ENCODE data around the gene TIGD3. TPM values are rescaled to one million over a fixed set of nuclear protein-coding genes. Genes with fewer than 3 reads are reported as not detected.

TIGD3 gene
- total and polyA plus RNA-seq, 11 donors, result 0.19 to 0.91 (median 0.42) TPM; not detected in 2

DNA sequence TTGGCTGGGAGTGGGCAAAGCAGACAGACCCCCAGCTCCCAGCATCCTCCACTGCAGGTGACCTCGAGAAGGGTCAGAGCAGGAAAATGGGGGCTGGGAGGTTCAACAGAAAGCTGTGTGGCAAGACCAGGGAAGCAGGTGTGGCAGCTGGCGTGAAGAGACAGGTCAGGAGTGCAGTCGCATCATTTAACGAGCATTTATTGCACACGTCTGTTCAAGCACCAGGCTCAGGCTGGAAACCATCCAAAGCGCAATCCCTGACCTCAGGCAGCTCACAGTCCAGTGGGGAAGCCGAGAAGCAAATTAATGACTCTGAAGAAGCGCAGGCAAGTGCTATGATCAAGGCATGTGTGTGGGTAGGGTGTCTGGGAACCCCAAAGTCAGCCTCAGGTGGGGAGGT, 20.5 kb downstream of the TIGD3 start:
- Histone ChIP-seq H3K27me3 (no peaks in the 10 kb centered on the region), H3K27ac (no peak overlapping the region), H3K4me3 (no peak overlapping the region), H3K36me3 (no peaks in the 10 kb centered on the region), H3K9me3 (no peaks in the 10 kb centered on the region), H3K4me1 (peaks cover 0 to 33% (median 19%) of the 10 kb centered on the region in 12 donors)
- TF ChIP-seq CTCF (IDR thresholded peaks at IDR 0.05), result no peak
- TF ChIP-seq POLR2A (IDR thresholded peaks at IDR 0.05), result no peak
- intact Hi-C loops (cut with DNase I), result loop anchor here in 5 of 10 donors (5.0 to 10.0 kb wide), 4 partner anchors 92 to 220 kb away; partner anchors contain the start of gene KCNK7 (in 1 of the 5)
- DNase-seq (no peak), ATAC-seq (no peak)
- WGBS, 4 donors, result 90 to 94% (median 91%) methylated on average over 8 of the region's 8 CpGs

- no peak overlapping the region for H3K27ac ChIP-seq
- H3K27me3 ChIP-seq, result no peaks in the 10 kb centered on the region
- no peak overlapping the region for H3K4me3 ChIP-seq
- intact Hi-C loops (cut with DNase I), result loop anchor here in 5 of 10 donors (5.0 to 10.0 kb wide), 4 partner anchors 91 to 219 kb away; partner anchors contain the start of gene KCNK7 (in 1 of the 5)
- H3K36me3 ChIP-seq, result no peaks in the 10 kb centered on the region
- WGBS, 4 donors, result 81 to 92% (median 87%) methylated on average over 9 to 16 of the region's 16 CpGs
- ATAC-seq (no peak), DNase-seq (no peak)
- TF ChIP-seq CTCF (IDR thresholded peaks at IDR 0.05) (no peak), POLR2A (IDR thresholded peaks at IDR 0.05) (no peak)
- H3K9me3 ChIP-seq, result no peaks in the 10 kb centered on the region
- H3K4me1 ChIP-seq, result peaks cover 0 to 34% (median 18%) of the 10 kb centered on the region in 12 donors
Measured at GRCh38 chr11:65376138-65376713, 21.7 kb downstream of the TIGD3 start.

- ATAC-seq, result peak in 1 of 4 donors; percentile 3
- Histone ChIP-seq H3K9me3 (no peaks in the 10 kb centered on the region), H3K4me1 (peaks cover 0 to 34% (median 20%) of the 10 kb centered on the region in 12 donors), H3K4me3 (no peak overlapping the region), H3K36me3 (no peaks in the 10 kb centered on the region), H3K27ac (peak overlapping the region in 3 of 12 donors; percentile 13 to 34 (median 15)), H3K27me3 (no peaks in the 10 kb centered on the region)
- no peak for TF ChIP-seq CTCF (IDR thresholded peaks at IDR 0.05)
- TF ChIP-seq POLR2A (IDR thresholded peaks at IDR 0.05), result no peak
- 34 to 51% (median 42%) methylated on average over 7 to 8 of the region's 8 CpGs for WGBS, 4 donors
- DNase-seq, result peak in 2 of 5 donors; percentile 46 to 53
- intact Hi-C loops (cut with DNase I), result loop anchor here in 5 of 10 donors (5.0 to 10.0 kb wide), 4 partner anchors 90 to 218 kb away; partner anchors contain the start of gene KCNK7 (in 1 of the 5)
Measured at GRCh38 chr11:65377036-65377435, 22.5 kb downstream of the TIGD3 start.

DNA sequence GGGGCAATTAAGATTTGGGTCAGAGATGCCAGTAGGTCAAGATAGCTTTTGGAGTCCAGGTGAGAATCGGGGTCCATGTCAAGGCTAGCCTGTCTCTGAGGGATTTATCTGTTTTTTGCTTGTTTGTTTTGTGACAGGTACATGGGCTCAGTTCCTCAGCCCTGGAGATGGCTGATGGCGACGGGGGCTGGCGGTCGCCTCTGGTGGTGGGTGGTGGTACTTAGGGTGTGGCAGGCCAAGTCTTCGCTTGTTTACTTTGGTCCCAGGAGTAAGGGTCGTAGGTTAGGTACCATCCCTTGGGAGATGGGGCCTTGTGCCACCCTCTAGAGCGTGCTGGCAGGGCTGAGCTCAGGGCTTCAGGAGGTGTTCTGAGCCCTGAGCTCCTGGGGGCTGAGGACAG, 23.2 kb downstream of the TIGD3 start:
- no peak for DNase-seq
- no peak for ATAC-seq
- TF ChIP-seq CTCF (IDR thresholded peaks at IDR 0.05), result no peak
- TF ChIP-seq POLR2A (IDR thresholded peaks at IDR 0.05), result no peak
- Histone ChIP-seq H3K27ac (peak overlapping the region in 1 of 12 donors; percentile 55), H3K27me3 (no peaks in the 10 kb centered on the region), H3K4me3 (no peak overlapping the region), H3K36me3 (no peaks in the 10 kb centered on the region), H3K4me1 (peaks cover 0 to 39% (median 24%) of the 10 kb centered on the region in 12 donors), H3K9me3 (no peaks in the 10 kb centered on the region)
- WGBS, 4 donors, result 91 to 94% (median 93%) methylated on average over 8 of the region's 8 CpGs
- intact Hi-C loops (cut with DNase I), result loop anchor here in 5 of 10 donors (5.0 to 10.0 kb wide), 4 partner anchors 90 to 217 kb away; partner anchors contain the start of gene KCNK7 (in 1 of the 5)
